ENCODE results near the gene UBE3C. TPM values are rescaled to one million over a fixed set of nuclear protein-coding genes. Genes with fewer than 3 reads are reported as not detected.

UBE3C gene
- total and polyA plus RNA-seq, 2 of the 13 experiments (the other 11 are each of a cell fraction or from before 2014, with no cell fraction given): 27.0 to 48.2 TPM

DNA sequence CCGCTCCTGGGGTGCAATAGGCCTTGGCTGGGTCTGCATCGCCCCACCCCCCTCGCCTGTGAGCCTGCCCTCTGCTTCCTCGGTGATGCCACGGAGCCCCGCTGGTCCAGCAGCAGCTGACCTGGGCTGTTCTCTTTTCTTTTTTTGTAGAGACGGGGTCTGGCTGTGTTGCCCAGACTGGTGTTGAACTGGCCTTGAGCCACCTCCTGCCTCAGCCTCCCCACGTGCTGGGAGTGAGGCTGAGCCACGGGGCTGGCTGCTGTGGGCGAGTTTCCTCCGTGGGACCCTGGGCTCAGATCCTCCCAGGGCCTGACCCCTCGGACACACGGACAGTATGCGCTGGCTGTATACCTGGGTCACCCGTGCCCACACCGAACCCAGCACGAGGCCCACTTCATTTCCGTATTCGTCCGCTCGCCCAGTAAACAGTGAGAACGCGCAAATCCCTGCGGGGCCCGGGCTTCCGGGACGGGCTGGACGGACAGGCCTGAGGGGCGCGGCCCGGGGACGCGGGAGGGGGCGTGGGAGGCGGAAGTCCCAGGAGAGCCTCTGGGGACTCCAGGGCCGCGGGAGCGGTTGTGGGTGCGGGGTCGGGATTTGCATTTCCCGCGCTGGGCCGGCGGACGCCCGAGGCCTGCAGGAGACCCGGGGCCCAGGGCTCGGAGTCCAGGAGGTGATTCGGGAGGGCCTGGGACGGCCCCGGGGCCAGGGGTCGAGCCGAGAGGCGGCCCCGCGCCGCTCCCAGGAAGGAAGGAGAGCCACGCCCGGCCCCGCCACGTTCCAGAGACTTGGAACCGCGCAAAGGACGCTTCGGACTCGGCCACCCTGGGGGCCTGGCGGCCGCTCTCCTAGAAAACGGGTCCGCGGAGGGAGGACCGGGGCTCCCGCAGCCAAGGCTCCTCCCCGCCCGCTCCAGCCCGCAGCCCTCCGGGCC lies 140.3 kb downstream of the UBE3C start (continued):
- TF ChIP-seq ZNF281 (CRISPR knock-in tag; IDR thresholded peaks at IDR 0.05; ENCODE audit: borderline replicate concordance): no peak
- TF ChIP-seq NFIB (CRISPR knock-in tag; IDR thresholded peaks at IDR 0.05; ENCODE audit: borderline replicate concordance): no peak
- TF ChIP-seq, protein P1, sequence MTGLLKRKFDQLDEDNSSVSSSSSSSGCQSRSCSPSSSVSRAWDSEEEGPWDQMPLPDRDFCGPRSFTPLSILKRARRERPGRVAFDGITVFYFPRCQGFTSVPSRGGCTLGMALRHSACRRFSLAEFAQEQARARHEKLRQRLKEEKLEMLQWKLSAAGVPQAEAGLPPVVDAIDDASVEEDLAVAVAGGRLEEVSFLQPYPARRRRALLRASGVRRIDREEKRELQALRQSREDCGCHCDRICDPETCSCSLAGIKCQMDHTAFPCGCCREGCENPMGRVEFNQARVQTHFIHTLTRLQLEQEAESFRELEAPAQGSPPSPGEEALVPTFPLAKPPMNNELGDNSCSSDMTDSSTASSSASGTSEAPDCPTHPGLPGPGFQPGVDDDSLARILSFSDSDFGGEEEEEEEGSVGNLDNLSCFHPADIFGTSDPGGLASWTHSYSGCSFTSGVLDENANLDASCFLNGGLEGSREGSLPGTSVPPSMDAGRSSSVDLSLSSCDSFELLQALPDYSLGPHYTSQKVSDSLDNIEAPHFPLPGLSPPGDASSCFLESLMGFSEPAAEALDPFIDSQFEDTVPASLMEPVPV (CRISPR knock-in tag; IDR thresholded peaks at IDR 0.05): no peak
- TF ChIP-seq TGIF2 (CRISPR knock-in tag; IDR thresholded peaks at IDR 0.05): no peak
- no peak for TF ChIP-seq EEA1 (CRISPR knock-in tag; IDR thresholded peaks at IDR 0.05; ENCODE audit: borderline replicate concordance)
- TF ChIP-seq SNAPC2 (CRISPR knock-in tag; IDR thresholded peaks at IDR 0.05): no peak
- TF ChIP-seq CBFB (CRISPR knock-in tag; IDR thresholded peaks at IDR 0.05): no peak
- TF ChIP-seq ZNF597 (CRISPR knock-in tag; IDR thresholded peaks at IDR 0.05): no peak
- TF ChIP-seq GTF3A (CRISPR knock-in tag; conservative IDR thresholded peaks at IDR 0.05): no peak
- TF ChIP-seq ZNF652 (CRISPR knock-in tag; IDR thresholded peaks at IDR 0.05; ENCODE audit: borderline replicate concordance, low read depth): no peak
- TF ChIP-seq MED1 (CRISPR knock-in tag; IDR thresholded peaks at IDR 0.05): 0 out of 2 replicates have a peak, but pooled peaks have one; percentile 9
- no peak for TF ChIP-seq ZNF605 (CRISPR knock-in tag; IDR thresholded peaks at IDR 0.05)
- no peak for TF ChIP-seq RARA (CRISPR knock-in tag; IDR thresholded peaks at IDR 0.05)
- no peak for TF ChIP-seq TRIM24 (CRISPR knock-in tag; IDR thresholded peaks at IDR 0.05)
- no peak for TF ChIP-seq ZFP62 (CRISPR knock-in tag; IDR thresholded peaks at IDR 0.05)
- TF ChIP-seq NFKB2 (CRISPR knock-in tag; IDR thresholded peaks at IDR 0.05; ENCODE audit: borderline replicate concordance): 0 out of 2 replicates have a peak, but pooled peaks have one; percentile 36
- TF ChIP-seq ZSCAN30 (CRISPR knock-in tag; IDR thresholded peaks at IDR 0.05): no peak
- TF ChIP-seq MIER2 (CRISPR knock-in tag; IDR thresholded peaks at IDR 0.05): no peak
- TF ChIP-seq ZNF124 (CRISPR knock-in tag; IDR thresholded peaks at IDR 0.05): 0 out of 2 replicates have a peak, but pooled peaks have one; percentile 10
- TF ChIP-seq U2AF2 (IDR thresholded peaks at IDR 0.05; ENCODE audit: low read depth, low read length): no peak
- TF ChIP-seq, protein P2, sequence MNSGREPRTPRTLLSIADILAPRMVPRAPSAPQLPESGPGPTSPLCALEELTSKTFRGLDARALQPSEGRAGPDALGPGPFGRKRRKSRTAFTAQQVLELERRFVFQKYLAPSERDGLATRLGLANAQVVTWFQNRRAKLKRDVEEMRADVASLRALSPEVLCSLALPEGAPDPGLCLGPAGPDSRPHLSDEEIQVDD (CRISPR knock-in tag; IDR thresholded peaks at IDR 0.05; ENCODE audit: borderline replicate concordance): no peak

All from HepG2 (cell line).